Stimulated activated CD4-positive, alpha-beta T cell treated with anti-CD3 and anti-CD28 coated beads, TNF-alpha, amount 100 ng/mL, for 24 hours (primary cell): ENCODE results near the gene KIF26B.

ENCODE experiments used
- DNase-seq, 3 experiments: peaks; one replicate each; pipeline ENCODE4 v3.0.0-alpha.2; 2020; ENCODE audit warnings: low read depth in 3 of 3

The KIF26B gene

DNA sequence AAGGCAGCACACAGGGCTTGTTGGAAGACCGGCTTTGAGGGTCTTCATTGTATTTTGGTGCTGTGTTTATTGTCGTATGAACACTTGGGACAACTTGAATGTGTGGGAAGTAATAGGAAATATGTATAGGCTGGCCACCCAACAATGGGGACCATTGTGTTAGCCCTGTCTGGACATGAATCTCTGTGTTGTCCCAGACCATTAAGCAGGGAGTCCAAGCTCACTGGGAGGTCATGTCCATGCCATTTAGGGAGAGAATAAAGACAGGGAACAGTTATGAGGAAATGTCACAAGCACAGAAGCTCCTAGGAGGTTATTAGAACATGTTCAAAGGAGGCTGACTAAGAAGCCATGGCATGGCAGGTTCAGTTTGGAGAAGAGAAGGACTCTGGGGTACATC is 266.1 kb downstream of the KIF26B start:
- no peak for DNase-seq

DNA sequence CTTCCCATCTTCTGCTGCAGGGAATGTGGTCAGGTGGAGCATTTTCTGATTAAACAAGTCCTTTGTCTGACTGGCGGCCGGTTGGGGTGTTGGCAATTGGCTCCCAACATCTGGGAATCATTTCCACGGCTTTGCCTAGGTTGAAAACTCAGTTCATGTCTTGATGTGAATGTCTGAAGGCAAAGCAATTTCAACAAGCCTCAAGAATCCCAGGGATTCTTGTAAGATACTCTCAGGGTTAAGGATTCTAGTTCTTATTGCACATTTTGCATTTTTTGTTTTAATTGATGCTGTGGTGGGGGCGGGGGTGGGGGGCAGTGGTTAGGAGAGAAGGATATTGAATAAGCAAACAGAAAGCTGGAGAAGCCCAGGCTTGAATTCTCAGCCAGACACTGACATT is 273.9 kb downstream of the KIF26B start:
- DNase-seq: no peak

DNA sequence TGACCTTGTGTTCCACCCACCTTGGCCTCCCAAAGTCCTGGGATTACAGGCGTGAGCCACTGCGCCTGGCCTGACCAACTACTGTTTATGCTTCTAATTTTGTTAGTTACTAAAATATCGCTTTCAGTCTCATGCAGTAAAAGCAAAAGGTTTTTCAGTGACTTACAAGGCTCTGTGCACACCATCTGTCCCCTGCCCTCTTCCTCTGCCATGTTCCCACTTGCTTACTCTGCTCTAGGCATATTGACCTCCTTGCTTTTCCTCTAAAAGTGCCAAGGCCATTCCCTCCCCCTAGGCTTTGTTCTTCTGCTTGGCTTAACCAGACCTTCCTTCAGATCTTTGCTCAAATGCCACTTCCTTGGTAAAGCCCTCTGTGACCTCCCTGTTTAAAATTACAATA is 276.9 kb downstream of the KIF26B start:
- no peak for DNase-seq

DNA sequence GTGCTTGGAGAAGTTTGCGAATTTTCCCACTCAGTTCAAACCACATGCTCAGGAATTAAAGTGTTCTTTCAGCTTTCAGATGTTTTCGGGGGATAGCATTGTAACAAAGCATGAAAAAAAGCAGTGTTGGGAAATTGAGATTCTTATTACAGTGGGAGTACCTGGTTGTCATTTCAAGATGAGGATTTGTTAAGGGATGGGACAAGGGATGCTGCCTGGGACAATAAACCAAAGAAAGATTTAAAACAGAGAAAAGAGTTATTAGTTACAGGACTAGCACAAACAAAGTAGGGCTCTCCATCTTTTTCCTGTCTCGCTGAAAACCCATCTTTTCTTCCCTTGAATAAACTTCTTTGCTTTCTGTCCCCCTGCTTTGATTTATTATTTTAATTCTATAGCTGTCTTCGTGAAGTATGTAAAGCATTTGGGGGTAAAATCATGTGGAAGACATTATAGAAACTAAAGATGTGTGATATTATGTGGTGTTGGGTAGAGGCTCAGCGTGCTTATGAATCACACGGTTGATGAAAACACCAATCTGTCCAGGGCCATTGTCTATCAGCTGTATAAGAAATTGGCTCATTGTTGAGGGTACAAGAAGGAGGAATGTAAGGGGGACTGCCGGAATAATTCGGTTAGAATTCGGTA is 277.6 kb downstream of the KIF26B start:
- no peak for DNase-seq

DNA sequence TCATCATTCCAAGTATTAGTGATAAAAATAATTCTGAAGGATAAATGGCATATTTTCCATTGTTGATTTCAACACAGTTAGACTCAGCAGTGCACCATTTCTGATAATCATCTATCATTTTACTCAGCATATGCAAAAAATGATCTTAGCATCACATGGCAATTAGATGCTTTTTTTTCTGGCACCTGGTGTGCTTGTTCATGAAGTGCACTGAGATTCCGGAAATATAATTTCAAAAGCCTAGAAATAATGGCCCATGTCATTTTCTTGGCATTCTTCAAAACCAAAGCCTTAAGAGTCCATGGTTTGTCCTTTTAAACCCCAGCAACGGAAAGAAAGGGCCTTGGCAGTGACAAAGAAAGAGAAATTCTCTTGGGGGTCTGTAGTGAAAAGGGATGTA is 278.8 kb downstream of the KIF26B start:
- no peak for DNase-seq

DNA sequence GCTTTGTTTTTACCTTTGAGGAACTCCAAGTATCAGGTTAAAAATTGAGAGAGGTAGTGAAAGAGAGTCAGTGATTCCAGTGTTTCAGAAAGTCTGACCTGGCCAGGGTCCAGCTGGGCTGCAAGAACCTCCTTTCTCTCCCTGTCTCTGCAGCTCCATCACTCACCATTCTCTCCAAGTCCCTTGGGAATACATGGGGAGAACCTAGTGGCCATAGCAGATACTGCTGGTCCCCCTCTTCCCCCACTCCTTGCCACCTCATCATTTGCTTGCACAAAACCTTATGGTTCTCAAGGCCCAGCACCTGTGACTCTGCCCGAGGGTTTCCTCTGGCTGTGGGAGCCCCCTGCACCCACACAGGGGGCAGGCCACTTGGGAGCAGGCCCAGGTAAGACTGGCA is 279.5 kb downstream of the KIF26B start:
- DNase-seq: no peak

DNA sequence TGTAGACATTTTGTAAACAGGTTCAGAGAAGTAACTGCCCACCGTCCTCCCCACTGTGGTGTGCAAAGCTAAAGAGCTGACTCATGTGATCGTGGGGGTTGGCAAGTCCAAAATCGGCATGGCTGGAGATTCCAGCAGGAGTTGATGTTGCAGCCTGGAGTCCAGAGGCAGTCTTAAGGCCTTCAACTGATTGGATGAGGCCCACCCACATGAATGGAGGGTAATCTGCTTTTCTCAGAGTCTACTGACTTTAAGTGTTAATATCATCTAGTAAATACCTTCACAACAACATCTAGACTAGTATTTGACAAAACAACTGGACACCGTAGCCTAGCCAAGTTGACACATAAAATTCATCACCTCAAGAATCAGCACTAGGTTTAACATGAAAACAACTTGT is 281.6 kb downstream of the KIF26B start:
- DNase-seq: no peak

DNA sequence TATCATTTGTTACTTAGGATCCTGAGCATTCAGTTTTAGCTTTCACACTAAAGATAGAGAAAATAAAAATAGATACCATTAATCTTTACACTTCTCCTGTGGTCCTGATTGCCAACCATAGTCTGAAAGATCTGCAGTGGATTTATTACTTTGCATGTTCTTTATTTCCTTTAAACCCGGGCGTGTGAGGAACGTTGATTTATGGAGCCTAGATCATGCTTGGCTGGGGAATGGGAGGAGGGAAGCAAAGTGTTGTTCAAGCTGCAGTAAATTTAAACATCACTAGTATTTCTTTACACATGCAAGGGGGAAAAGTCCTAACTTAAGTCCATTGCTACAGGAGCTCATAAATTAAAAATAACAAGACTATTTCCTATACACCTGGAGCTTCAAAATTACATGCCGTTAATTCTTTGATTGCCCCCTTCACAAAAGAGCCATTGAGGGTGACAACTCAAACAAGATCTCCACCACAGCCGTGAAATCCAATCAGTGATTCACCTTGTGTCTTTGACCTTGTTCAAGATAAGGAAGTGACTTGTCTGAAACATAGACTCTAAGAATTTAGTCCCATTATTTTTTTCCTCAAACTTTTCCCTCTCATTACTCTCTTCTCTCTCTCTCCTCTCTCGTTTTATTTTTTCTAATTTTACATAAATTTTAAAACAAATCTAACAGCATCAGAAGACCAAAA is 282.7 kb downstream of the KIF26B start:
- no peak for DNase-seq

DNA sequence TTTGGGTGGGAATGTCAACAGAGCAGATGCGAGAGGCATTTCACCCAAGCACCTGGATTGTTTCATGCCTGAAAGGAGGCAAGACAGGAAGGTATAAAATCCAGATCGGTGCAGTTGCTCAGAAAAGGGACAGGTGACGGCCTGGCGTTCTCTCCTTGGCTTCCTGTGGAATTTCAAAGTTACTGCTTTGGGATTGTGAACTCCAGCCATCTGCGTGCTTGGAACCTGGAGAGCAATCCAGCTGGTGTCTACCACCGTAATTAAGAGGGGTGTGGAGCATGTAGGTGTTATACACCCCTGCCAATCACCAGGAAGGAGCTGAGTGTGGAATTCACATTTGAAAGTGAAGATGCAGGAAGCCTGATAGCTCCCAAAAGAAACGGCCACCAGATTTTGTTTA is 286.1 kb downstream of the KIF26B start:
- no peak for DNase-seq

DNA sequence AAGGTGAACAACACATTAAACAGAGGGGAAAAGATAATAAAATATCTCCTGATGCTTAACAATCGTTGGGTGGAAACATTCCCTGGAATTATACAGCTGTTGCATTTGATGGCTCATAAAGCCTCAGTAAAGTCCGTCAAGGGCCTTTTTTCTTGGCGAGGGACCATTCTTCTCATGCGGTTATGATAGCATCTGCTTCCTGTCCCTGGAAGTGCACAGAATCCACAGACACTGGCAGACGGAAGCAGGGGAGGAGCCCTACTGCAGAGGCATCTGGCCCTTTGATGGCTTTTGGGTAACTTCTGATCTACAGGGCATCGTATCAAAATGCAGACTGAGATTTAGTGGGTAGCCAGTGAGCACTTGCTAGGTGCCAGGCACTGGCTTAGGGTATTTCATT is 286.9 kb downstream of the KIF26B start:
- DNase-seq: no peak

DNA sequence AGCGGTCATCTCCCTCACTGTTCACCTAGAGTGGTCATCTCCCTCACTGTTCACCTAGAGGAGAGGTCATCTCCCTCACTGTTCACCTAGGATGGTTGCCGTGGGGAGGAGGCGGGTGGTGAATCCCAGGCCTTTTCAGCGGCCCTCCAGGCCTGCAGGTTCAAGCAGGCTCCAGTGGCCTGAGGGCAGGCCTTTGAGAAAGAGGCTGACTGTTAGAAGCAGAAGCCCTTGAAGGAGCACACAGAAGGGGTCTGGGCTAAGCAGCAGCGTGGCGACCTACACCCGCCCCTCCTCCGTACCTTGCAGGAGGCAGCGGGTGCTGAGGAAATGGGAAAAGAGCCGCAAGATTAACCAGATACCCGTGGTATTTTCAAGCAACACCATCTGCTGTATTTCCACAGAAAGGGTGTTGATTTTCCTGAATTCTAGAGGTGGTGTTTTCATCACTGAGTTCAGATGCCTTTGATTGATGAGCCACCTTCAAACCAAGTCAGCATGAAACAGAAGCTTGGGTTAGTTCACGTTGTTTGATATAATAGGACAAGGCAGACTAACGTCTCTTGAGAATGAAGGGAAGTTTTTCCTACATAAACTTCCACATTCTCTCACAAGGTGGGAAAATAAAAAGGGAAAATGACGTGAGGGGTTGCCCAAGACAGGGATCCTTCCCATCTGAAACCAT is 289.5 kb downstream of the KIF26B start:
- DNase-seq: no peak

DNA sequence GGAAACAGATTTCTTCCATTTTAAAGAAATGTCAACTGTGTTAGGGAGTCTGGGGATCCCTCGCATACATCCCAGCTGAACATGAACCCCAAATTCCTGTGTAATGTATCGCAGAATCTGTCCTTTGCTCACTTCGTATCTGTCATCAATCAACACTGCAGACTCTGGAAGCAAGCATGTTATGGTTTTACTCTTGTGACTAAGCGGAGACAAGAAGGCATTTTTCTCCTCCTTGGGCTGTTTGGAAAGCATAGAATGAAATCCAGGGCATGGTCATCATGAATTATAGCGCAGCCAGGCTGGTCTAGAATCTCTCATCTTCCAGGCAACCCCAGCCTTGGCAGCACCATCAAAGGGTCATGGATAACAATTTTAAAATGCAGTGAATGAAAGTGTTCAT is 290.2 kb downstream of the KIF26B start:
- no peak for DNase-seq

DNA sequence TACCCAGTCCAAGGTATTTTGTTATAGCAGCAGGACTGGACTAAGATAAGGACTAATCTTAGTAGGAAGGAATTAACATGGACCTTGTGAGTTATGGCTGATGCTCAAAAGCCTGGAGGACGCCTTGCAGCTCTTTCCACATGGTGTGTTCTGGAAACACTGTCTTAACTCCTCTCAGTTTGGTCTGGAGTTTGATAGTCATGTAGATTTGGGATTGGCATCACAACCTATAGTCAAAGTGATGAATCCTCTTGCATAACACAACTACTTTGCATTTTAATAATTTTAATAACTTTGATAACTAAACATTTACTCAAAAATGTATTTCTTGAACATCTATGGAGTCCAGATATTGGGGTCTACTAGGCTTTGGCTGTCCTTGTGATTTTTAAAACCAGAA is 293.7 kb downstream of the KIF26B start:
- DNase-seq: no peak

DNA sequence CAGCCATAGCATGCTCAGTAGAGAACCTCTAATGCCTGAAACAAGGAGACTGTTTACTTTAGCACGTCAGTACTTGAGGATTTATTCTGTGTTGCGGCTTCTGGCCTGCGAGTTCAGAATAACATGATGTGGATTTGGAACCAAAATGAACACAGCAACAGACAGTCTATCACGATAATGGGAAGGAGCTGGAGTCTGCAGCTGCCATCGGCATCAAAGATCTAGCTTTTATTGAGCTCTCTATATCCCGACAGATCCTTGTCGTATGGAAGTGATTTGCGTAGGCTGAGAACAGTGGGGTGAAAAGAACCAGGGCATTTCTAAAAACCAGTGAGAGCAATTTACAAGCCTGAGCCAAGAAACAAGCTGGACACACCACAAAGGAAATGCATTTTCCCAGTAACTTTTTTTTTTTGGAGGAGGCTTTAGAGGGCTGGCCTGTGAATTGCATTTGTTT is 294.2 kb downstream of the KIF26B start:
- no peak for DNase-seq

DNA sequence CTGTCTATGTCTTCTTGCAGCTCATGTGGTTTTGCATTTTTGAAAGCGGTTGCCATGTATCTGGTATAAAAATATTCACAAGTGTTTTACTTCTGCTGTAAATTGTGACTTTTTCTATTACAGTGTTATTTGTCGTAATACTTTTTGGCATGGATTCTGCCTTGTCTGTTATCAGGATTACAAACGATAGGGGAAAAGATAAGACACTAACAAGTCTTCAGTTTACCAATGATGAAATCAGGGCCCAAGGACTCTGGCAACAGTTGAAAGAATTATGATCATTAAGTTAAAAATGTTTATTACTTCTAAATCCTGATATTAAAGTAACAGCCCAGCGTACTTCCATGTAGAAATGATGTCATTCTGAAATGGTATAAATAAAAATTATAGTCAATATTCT is 298.8 kb downstream of the KIF26B start:
- no peak for DNase-seq

DNA sequence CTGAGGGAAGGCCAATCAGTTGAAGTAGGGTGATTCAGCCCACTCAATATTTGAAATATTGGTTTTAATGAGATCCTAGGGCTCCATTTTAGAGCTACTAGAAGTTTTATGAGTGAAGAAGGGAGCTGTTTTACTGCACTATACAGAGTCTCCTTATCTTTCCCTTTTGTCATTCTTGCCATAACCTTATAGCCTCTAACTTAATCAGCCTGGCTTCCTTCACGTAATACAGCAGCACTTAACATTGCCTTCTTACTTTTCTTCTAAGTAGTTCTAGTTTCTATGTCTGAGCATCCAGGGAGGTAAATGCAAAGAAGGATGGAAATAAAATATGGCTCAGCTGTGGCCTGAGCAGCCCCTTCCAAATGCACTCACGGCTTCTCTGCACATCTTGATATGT is 299.3 kb downstream of the KIF26B start:
- DNase-seq: no peak

DNA sequence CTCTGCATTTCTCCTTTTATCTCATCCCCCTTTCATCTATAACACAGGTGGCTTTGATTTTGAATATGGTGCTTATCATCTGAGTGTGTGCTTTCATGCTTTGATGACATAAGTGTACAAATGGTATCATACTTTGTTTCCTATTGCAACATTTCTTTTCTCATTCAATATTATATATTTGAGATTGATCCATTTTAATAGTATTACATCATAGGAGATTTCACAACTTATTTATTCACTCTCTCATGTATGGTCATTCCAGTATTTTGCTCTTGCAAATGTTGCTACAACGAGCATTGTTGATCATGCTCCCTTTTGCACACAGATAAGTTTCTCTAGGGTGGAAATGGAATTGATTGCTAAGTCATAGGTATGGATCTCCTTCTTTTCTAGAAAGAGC is 302.8 kb downstream of the KIF26B start:
- DNase-seq: no peak

DNA sequence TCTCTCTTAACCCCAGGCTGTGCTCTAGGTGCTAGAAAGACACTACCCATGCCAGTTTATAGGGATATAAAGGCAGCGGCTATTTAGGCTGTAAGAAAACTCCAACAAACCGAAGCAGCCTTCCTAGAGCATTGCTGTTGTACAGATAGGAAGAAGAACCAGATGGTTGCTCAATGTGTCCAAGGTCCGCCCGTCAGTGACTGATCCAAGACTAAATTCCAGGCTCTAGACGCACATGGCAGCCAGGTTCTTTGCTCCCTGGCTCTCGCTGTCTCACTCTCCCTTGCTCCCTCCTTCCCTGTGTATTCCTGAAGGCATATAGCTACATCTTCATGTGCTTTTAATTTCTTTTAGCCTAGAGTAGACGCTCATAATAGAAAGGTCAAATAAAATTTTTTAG is 303.4 kb downstream of the KIF26B start:
- DNase-seq: no peak

DNA sequence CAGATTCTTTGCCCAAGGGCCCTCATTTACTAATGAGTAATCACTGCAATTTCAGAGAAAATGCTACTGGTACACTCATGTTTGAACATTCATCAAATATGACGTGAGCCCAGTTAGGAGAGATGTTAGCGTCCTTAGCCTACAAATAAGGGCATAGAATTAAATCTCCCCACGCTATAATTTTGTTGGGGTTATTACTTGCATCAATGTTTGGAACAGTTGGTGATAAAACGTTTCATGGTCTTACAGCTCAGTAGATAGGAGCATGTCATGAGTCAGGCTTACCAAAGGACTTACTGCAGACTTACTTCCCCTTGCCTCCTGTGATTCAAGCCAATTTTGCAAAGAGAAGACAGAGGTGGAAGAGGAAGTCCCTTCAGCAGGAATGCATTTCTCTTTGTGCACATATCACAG is 304.0 kb downstream of the KIF26B start:
- DNase-seq: no peak

DNA sequence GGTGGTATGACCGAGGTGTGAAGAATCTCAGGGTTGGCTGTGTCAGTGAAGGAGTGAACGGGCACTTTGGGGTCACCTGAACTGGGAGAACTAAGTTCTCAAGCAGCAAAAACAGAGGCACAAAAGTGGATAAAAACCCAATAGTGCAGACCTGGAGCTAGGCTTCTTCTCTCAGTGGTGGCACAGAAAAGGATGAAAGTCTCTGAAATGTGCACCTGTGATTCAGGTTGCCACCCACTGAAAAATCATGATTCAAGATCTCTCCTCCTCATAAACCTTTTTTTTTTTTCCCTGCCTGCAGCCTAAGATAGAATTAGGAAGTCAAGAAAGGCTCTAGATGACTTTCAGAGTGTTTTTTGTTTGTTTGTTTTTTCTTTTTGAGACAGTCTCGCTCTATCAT is 304.8 kb downstream of the KIF26B start:
- no peak for DNase-seq

DNA sequence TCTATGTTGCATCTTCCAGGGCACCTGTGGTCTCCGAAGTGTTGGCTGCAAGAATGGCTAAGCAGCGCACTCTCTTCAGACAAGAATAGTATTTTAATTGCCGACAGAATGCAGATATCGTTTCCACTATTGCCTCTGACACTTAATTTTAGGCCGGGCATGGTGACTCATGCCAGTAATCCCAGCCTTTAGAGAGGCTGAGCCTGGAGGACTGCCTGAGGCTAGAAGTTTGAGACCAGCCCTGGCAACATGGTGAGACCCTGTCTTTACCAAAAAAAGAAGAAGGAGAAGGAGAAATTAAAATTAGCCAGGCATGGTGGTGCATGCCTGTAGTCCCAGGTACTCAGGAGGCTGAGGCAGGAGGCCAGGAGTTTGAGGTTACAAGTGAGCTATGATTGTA is 306.9 kb downstream of the KIF26B start:
- no peak for DNase-seq

DNA sequence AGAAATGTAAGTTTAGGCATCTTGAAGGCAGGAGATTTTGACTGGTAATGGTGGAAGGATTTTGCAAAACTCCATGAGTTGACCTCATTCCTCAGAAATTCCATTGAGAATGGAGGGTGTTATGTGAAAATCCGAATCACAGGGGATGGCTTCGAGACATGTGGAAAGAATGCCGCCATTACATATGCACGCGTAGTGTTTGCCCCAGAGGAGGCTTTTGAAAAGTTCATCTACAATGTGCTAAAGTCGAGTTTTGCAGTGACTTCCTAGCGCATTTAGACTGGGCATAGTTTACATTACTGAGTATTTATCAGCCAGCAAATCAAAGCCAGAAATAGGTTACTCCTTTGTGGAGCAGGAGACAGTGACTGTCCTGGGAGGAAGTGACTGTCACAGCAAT is 307.4 kb downstream of the KIF26B start:
- DNase-seq: no peak
